ENCODE measurements around the gene SHMT1. TPM values are rescaled to one million over a fixed set of nuclear protein-coding genes. Genes with fewer than 3 reads are reported as not detected.

The SHMT1 gene
- total and polyA plus RNA-seq, 2 of the 4 experiments (the other 2 are of a cell fraction): 7.5 to 8.1 TPM

- Histone ChIP-seq H3K56ac (ENCODE audit: extremely low read depth, insufficient read depth, low read length) (no peak overlapping the region), H2BK20ac (ENCODE audit: low read depth, low read length) (no peak overlapping the region), H3K9me1 (ENCODE audit: insufficient read depth, low read length) (no peaks in the 10 kb centered on the region), H3K36me3 (ENCODE audit: control insufficient read depth, insufficient read depth, low read length) (no peaks in the 10 kb centered on the region), H3K4me2 (ENCODE audit: low read depth, low read length) (no peak overlapping the region), H4K8ac (ENCODE audit: low read depth in 2 of 2, low read length in 2 of 2) (no peak overlapping the region), H3K4ac (ENCODE audit: low read depth, low read length) (no peak overlapping the region), H3K14ac (replicated peaks; ENCODE audit: low read depth, low read length) (no peak overlapping the region), H3K27me3 (ENCODE audit: control insufficient read depth, insufficient read depth, low read length) (peaks cover 29% of the 10 kb centered on the region), H3K9me3 (ENCODE audit: control insufficient read depth, insufficient read depth, low read length) (no peaks in the 10 kb centered on the region), H2BK5ac (ENCODE audit: low read depth, low read length, poor library complexity, severe bottlenecking) (no peak overlapping the region), H3K9ac (ENCODE audit: low read depth, low read length) (no peak overlapping the region), H4K91ac (ENCODE audit: insufficient read depth, low read depth, low read length) (no peak overlapping the region), H2AFZ (replicated peaks; ENCODE audit: low read length, poor library complexity) (no peak overlapping the region), H4K20me1 (ENCODE audit: insufficient read depth, low read length) (no peaks in the 10 kb centered on the region), H3K4me1 (ENCODE audit: control insufficient read depth, insufficient read depth, low read length) (no peaks in the 10 kb centered on the region), H4K5ac (ENCODE audit: low read depth, low read length) (no peak overlapping the region), H3K4me3 (ENCODE audit: insufficient read depth, low read depth, low read length) (no peak overlapping the region), H3K79me1 (ENCODE audit: low read depth in 1 of 2, low read length in 2 of 2) (no peaks in the 10 kb centered on the region), H2AK9ac (replicated peaks; ENCODE audit: low read depth, low read length, poor library complexity) (no peak overlapping the region), H3K18ac (ENCODE audit: low read depth, low read length) (no peak overlapping the region), H3K27ac (ENCODE audit: insufficient read depth, low read length) (no peak overlapping the region), H3K23ac (ENCODE audit: low read depth, low read length) (no peak overlapping the region), H2BK120ac (ENCODE audit: low read depth, low read length) (no peak overlapping the region), H2AK5ac (ENCODE audit: low read depth, low read length) (no peak overlapping the region), H2BK15ac (ENCODE audit: low read depth, low read length) (no peak overlapping the region)
- ATAC-seq (ENCODE audit: low read depth) (no peak), DNase-seq (no peak)
- BruUV-seq (replicated peaks): no TSS peak
- no peak for TF ChIP-seq BHLHE40 (IDR thresholded peaks at IDR 0.05; ENCODE audit: low read depth, low read length)
- TF ChIP-seq RAD21 (IDR thresholded peaks at IDR 0.05; ENCODE audit: low read length): no peak
- no peak for TF ChIP-seq SMC3 (IDR thresholded peaks at IDR 0.05; ENCODE audit: low read depth, low read length)
- no peak for TF ChIP-seq MXI1 (IDR thresholded peaks at IDR 0.05; ENCODE audit: borderline replicate concordance, low read depth, low read length)
- no peak for TF ChIP-seq CHD1 (IDR thresholded peaks at IDR 0.05; ENCODE audit: low read depth, low read length)
- no peak for TF ChIP-seq USF2 (IDR thresholded peaks at IDR 0.05; ENCODE audit: low read depth, low read length)
- TF ChIP-seq CTCF (conservative IDR thresholded peaks at IDR 0.05; ENCODE audit: low read depth, low read length): no peak
- TF ChIP-seq POLR2A (IDR thresholded peaks at IDR 0.05; ENCODE audit: low read depth, low read length): no peak
- TF ChIP-seq ELK1 (IDR thresholded peaks at IDR 0.05; ENCODE audit: borderline replicate concordance, low read depth, low read length): no peak
- TF ChIP-seq RCOR1 (IDR thresholded peaks at IDR 0.05; ENCODE audit: insufficient replicate concordance, low read length): no peak
- TF ChIP-seq MAZ (IDR thresholded peaks at IDR 0.05; ENCODE audit: borderline replicate concordance, low read depth, low read length): no peak
- TF ChIP-seq CEBPB (IDR thresholded peaks at IDR 0.05; ENCODE audit: low read depth, low read length): no peak
- no peak for TF ChIP-seq RFX5 (IDR thresholded peaks at IDR 0.05; ENCODE audit: low read depth, low read length)
- CTCF ChIA-PET: no interaction called here
- WGBS, 2 experiments (ENCODE audit: extremely low coverage in 2 of 2, insufficient read length in 1 of 2): 79% methylated on average over 11 of the region's 36 CpGs; no CpG with 5 or more reads in 1 of the 2 experiments
- intact Hi-C loops (cut with micrococcal nuclease): no loop called here
- in situ Hi-C loops (cut with MboI; ENCODE audit: low sequenced_read_pairs): no loop called here
- POLR2A ChIA-PET (ENCODE audit: unreplicated experiment): no interaction called here
- dilution Hi-C loops (cut with HindIII; ENCODE audit: low sequenced_read_pairs, unreplicated experiment): no loop called here
Measured at GRCh38 chr17:18382441-18383078, 19.2 kb upstream of the SHMT1 start.

Data from IMR-90 (cell line).